Fibroblast of lung (primary cell): ENCODE data around the gene OR12D3. TPM values are rescaled to one million over a fixed set of nuclear protein-coding genes. Genes with fewer than 3 reads are reported as not detected.

ENCODE experiments used
- DNase-seq, 2 donors: peaks; one replicate each; pipeline versions ENCODE4 v3.0.0 to v3.0.0-alpha.2; 2010; ENCODE audit warnings: low read depth in 2 of 2
- H2AFZ ChIP-seq: 2 replicates; pipeline ENCODE4 v1.5.1; 2012; ENCODE audit warnings: low read length, control low read depth, inconsistent platforms
- H3K27ac ChIP-seq: 2 replicates; pipeline ENCODE4 v1.5.1; 2011; ENCODE audit warnings: low read length, control low read depth; ENCODE audit not compliant: insufficient read depth
- H3K27me3 ChIP-seq: 2 replicates; pipeline ENCODE4 v1.5.1; 2011; ENCODE audit warnings: mild to moderate bottlenecking, low read length; ENCODE audit not compliant: control insufficient read depth, insufficient read depth
- H3K36me3 ChIP-seq: 2 replicates; pipeline ENCODE4 v1.5.1; 2011; ENCODE audit warnings: low read length; ENCODE audit not compliant: control insufficient read depth, insufficient read depth
- H3K4me1 ChIP-seq: 2 replicates; pipeline ENCODE4 v1.5.1; 2011; ENCODE audit warnings: low read length; ENCODE audit not compliant: control insufficient read depth, insufficient read depth; ENCODE audit errors: extremely low read depth
- H3K4me2 ChIP-seq: 2 replicates; pipeline ENCODE4 v1.5.1; 2011; ENCODE audit warnings: low read length, control low read depth; ENCODE audit not compliant: insufficient read depth; ENCODE audit errors: extremely low read depth
- H3K4me3 ChIP-seq, 4 experiments: fragments of 200-600 bp in 1 of 4; sonication (generic) in 1 of 4; replicated peaks in 1 of 4; 2 replicates each; pipeline ENCODE4 v1.5.1; 2011 to 2016; ENCODE audit warnings: low read length in 4 of 4, low read depth in 3 of 4, mild to moderate bottlenecking in 3 of 4, control low read depth in 2 of 4, inconsistent platforms in 1 of 4, mixed read lengths in 1 of 4; ENCODE audit not compliant: insufficient read depth in 1 of 4; ENCODE audit errors: control extremely low read depth in 1 of 4
- H3K79me2 ChIP-seq: 2 replicates; pipeline ENCODE4 v1.5.1; 2012; ENCODE audit warnings: mild to moderate bottlenecking, low read length, inconsistent platforms; ENCODE audit not compliant: control insufficient read depth, insufficient read depth
- H3K9ac ChIP-seq: 2 replicates; pipeline ENCODE4 v1.5.1; 2011; ENCODE audit warnings: mild to moderate bottlenecking, low read length, control low read depth; ENCODE audit not compliant: insufficient read depth
- H3K9me3 ChIP-seq: 2 replicates; pipeline ENCODE4 v1.5.1; 2012; ENCODE audit warnings: low read depth, low read length; ENCODE audit not compliant: control insufficient read depth, insufficient read depth
- H4K20me1 ChIP-seq: 2 replicates; pipeline ENCODE4 v1.5.1; 2011; ENCODE audit warnings: low read length; ENCODE audit not compliant: control insufficient read depth, insufficient read depth; ENCODE audit errors: extremely low read depth
- CTCF ChIP-seq, 2 donors: IDR thresholded peaks in 1 of 2; conservative IDR thresholded peaks in 1 of 2; 1 replicate in 1 of 2; 2 replicates in 1 of 2; pipeline ENCODE4 v1.5.1; 2011 to 2012; ENCODE audit warnings: low read length in 2 of 2, control low read depth in 1 of 2, inconsistent platforms in 1 of 2, low read depth in 1 of 2, mild to moderate bottlenecking in 1 of 2
- EZH2 ChIP-seq: IDR thresholded peaks from 2 replicates; pipeline ENCODE4 v1.5.1; 2012; ENCODE audit warnings: low read length, control low read depth, mild to moderate bottlenecking; ENCODE audit errors: missing control alignments
- polyA plus RNA-seq, 2 donors: library from polyadenylated mRNA; depleted of rRNA in 1 of 2; stranded (reverse) in 1 of 2; unstranded in 1 of 2; fragments of >200 nt; gene quantifications; 2 replicates each; pipeline ENCODE4 v1.2.1, GENCODE V29; 2011 to 2012; ENCODE audit warnings: missing spikeins in 1 of 2
- total RNA-seq: library from RNA; depleted of rRNA; stranded (reverse); fragments of >200 nt; gene quantifications from 2 replicates; pipeline ENCODE4 v1.2.1, GENCODE V29; 2014

The OR12D3 gene
- total and polyA plus RNA-seq, 2 donors (not counting 1 experiment from before 2014, with no cell fraction given), result not detected

GRCh38 chr6:29419516-29419915, 44.4 kb upstream of the OR12D3 start:
- no peak for DNase-seq
- Histone ChIP-seq H3K9ac (no peak overlapping the region), H3K36me3 (no peaks in the 10 kb centered on the region), H3K27me3 (no peaks in the 10 kb centered on the region), H3K9me3 (no peaks in the 10 kb centered on the region), H3K4me2 (no peak overlapping the region), H3K4me3 (no peak overlapping the region), H3K27ac (no peak overlapping the region), H3K79me2 (no peaks in the 10 kb centered on the region), H3K4me1 (no peaks in the 10 kb centered on the region), H4K20me1 (no peaks in the 10 kb centered on the region), H2AFZ (no peak overlapping the region)
- TF ChIP-seq EZH2 (no peak), CTCF (conservative IDR thresholded peaks at IDR 0.05 in 1 of 2, IDR thresholded peaks at IDR 0.05 in 1 of 2; ENCODE audit: low read depth in 1 of 2, low read length in 2 of 2) (no peak)

GRCh38 chr6:29414588-29414987, 39.5 kb upstream of the OR12D3 start, which contains the start of gene OR12D1:
TSS of gene OR12D1 (plus strand) at chr6:29414928.
- H3K9me3 ChIP-seq, result no peaks in the 10 kb centered on the region
- H3K9ac ChIP-seq, result no peak within 1 kb of the TSS
- H3K4me3 ChIP-seq, result no peak within 1 kb of the TSS
- H3K79me2 ChIP-seq, result no peaks in the 10 kb centered on the region
- H3K27ac ChIP-seq, result no peak within 1 kb of the TSS
- no peaks in the 10 kb centered on the region for H4K20me1 ChIP-seq
- no peak within 1 kb of the TSS for H2AFZ ChIP-seq
- H3K27me3 ChIP-seq, result no peaks in the 10 kb centered on the region
- H3K4me1 ChIP-seq, result no peaks in the 10 kb centered on the region
- no peaks in the 10 kb centered on the region for H3K36me3 ChIP-seq
- no peak for DNase-seq
- no peak within 1 kb of the TSS for H3K4me2 ChIP-seq
- TF ChIP-seq EZH2 (no peak), CTCF (conservative IDR thresholded peaks at IDR 0.05 in 1 of 2, IDR thresholded peaks at IDR 0.05 in 1 of 2; ENCODE audit: low read depth in 1 of 2, low read length in 2 of 2) (no peak)

- Histone ChIP-seq H4K20me1 (no peaks in the 10 kb centered on the region), H3K27ac (no peak overlapping the region), H3K9ac (no peak overlapping the region), H3K36me3 (no peaks in the 10 kb centered on the region), H2AFZ (no peak overlapping the region), H3K4me2 (no peak overlapping the region), H3K4me1 (no peaks in the 10 kb centered on the region), H3K4me3 (no peak overlapping the region), H3K27me3 (no peaks in the 10 kb centered on the region), H3K79me2 (no peaks in the 10 kb centered on the region), H3K9me3 (no peaks in the 10 kb centered on the region)
- DNase-seq, result no peak
- TF ChIP-seq EZH2 (no peak), CTCF (conservative IDR thresholded peaks at IDR 0.05 in 1 of 2, IDR thresholded peaks at IDR 0.05 in 1 of 2; ENCODE audit: low read depth in 1 of 2, low read length in 2 of 2) (no peak)
Observed at GRCh38 chr6:29403801-29404200, 28.7 kb upstream of the OR12D3 start.
